BLaER1 treated with 17β-estradiol and CSF1 and Interleukin-3, amounts not matched to agents 10 nM and 100 nM (cell line): ENCODE measurements around the gene SHLD2.

Source experiments
- H3K27ac ChIP-seq, 11 experiments: shearing (Covaris generic); formaldehyde crosslinking; 2 replicates each; pipeline ENCODE4 v1.8.1; 2022
- H3K27me3 ChIP-seq, 11 experiments: shearing (Covaris generic); formaldehyde crosslinking; 2 replicates each; pipeline ENCODE4 v1.8.1; 2022
- H3K36me3 ChIP-seq, 11 experiments: shearing (Covaris generic); formaldehyde crosslinking; 2 replicates each; pipeline ENCODE4 v1.8.1; 2022
- H3K4me1 ChIP-seq, 10 experiments: shearing (Covaris generic); formaldehyde crosslinking; 2 replicates each; pipeline ENCODE4 v1.8.1; 2022
- H3K4me2 ChIP-seq, 11 experiments: shearing (Covaris generic); formaldehyde crosslinking; 2 replicates each; pipeline ENCODE4 v1.8.1; 2022
- H3K4me3 ChIP-seq, 10 experiments: shearing (Covaris generic); formaldehyde crosslinking; 2 replicates each; pipeline ENCODE4 v1.8.1; 2022
- H3K9ac ChIP-seq, 11 experiments: shearing (Covaris generic); formaldehyde crosslinking; 2 replicates each; pipeline ENCODE4 v1.8.1; 2022
- H3K9me3 ChIP-seq, 11 experiments: shearing (Covaris generic); formaldehyde crosslinking; replicated peaks in 1 of 11; 2 replicates each; pipeline ENCODE4 v1.8.1; 2022
- H4K20me1 ChIP-seq, 11 experiments: shearing (Covaris generic); formaldehyde crosslinking; 2 replicates each; pipeline ENCODE4 v1.8.1; 2022
- Cebpa-rat ChIP-seq, 11 experiments: shearing (Covaris generic); IDR thresholded peaks; 2 replicates each; pipeline ENCODE4 v1.8.1; 2022

SHLD2 gene

DNA sequence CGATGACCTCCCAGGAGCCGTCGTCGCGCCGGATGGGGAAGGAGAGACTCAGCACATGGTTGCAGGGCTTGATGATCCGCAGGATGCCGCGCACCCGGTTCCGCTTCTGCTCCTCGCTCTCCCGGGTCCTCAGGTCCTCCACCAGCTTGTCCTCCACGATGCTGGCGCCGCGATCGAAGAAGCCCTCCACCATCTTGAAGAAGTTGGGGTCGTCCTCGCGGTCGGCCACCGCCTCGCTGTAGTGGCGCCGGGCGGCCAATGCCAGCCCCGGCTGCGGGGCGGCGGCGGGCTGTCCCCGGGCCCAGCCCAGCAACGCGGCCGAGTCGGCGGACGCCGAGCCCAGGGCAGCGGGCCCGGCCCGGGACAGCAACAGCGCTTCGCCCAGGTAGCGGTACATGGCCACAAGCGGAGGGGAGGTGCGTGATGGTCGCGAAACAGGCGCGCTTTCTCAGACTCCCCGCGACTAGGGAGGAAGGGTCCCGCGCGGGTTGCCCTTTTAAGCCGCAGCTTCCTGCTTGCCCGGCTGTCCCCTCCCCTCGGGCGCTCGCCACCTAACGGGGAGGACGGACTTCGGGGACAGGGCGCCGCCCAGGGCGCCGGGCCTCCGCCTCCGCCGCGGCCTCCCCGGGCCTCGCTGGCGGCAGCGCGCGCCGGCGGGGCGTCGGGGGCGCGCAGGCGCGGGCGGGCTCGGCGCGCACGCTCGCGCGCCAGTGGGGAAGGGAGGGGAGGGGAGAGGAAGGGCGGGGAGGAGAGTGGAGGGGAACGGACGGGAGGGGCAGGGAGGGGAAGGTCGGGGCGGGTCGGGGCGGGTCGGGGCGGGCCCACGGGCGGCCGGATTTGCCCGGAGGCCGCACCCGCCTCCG, at the start of gene SHLD2, which contains the start of gene GLUD1:
SHLD2 (plus strand) TSS at position 834 of the 863 bp plus-strand sequence. CDS start 56,149 bp downstream, outside the sequence.
GLUD1 (minus strand) TSS at position 471 of the 863 bp plus-strand sequence; CDS start at position 397, 74 bp downstream.
- H3K27me3 ChIP-seq = no peaks in the 10 kb centered on the region
- no peak for TF ChIP-seq Cebpa-rat (IDR thresholded peaks at IDR 0.05)
- H3K9ac ChIP-seq = peak within 1 kb of the TSS; percentile 94 to 99 (median 97)
- peak within 1 kb of the TSS; percentile 72 to 93 (median 84) for H3K4me3 ChIP-seq
- H3K4me2 ChIP-seq = peak within 1 kb of the TSS; percentile 90 to 99 (median 96)
- H3K27ac ChIP-seq = peak within 1 kb of the TSS; percentile 94 to 99 (median 97)
- peaks cover 27 to 51% (median 45%) of the 10 kb centered on the region in 10 experiments for H3K4me1 ChIP-seq
- H3K9me3 ChIP-seq = peaks cover 0 to 17% (median 11%) of the 10 kb centered on the region in 11 experiments; a peak in 17 of 22 replicates
- peaks cover 40 to 47% (median 44%) of the 10 kb centered on the region in 11 experiments; a peak in 21 of 22 replicates for H4K20me1 ChIP-seq
- H3K36me3 ChIP-seq = peaks cover 27 to 55% (median 41%) of the 10 kb centered on the region in 11 experiments

DNA sequence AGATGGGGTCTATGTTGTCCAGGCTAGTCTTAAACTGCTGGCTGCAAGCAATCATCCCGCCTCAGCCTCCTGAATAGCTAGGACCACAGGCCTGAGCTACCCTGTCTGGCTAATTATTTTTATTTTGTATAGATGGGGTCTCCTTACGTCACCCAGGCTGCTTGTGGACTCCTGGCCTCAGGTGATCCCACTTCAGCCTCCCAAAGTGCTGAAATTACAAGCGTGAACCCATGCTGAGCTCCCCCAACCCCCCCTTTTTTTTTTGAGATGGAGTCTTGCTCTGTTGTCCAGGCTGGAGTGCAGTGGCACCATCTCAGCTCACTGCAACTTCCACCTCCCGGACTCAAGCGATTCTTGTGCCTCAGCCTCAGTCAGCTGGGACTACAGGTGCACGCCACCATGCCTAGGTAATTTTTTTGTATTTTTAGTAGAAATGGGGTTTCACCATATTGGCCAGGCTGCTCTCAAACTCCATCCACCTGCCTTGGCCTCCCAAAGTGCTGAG, 49.5 kb upstream of the SHLD2 start:
- Histone ChIP-seq H3K9ac (no peak overlapping the region), H4K20me1 (no peaks in the 10 kb centered on the region), H3K4me1 (no peaks in the 10 kb centered on the region), H3K36me3 (peaks cover 48 to 70% (median 53%) of the 10 kb centered on the region in 11 experiments), H3K27me3 (no peaks in the 10 kb centered on the region), H3K9me3 (no peaks in the 10 kb centered on the region), H3K27ac (no peak overlapping the region), H3K4me2 (no peak overlapping the region), H3K4me3 (no peak overlapping the region)
- no peak for TF ChIP-seq Cebpa-rat (IDR thresholded peaks at IDR 0.05)

- Histone ChIP-seq H3K4me2 (peak overlapping the region in 4 of 11 experiments; percentile 78 to 94 (median 92); a peak in 7 of 22 replicates), H3K9ac (no peak overlapping the region; a peak in 1 of 22 replicates), H3K4me1 (peaks cover 0 to 49% (median 19%) of the 10 kb centered on the region in 10 experiments; a peak in 13 of 20 replicates), H3K9me3 (no peaks in the 10 kb centered on the region), H3K27me3 (no peaks in the 10 kb centered on the region), H3K36me3 (peaks cover 71 to 100% (median 96%) of the 10 kb centered on the region in 11 experiments), H3K27ac (peak overlapping the region in 3 of 11 experiments; percentile 65 to 88 (median 85); a peak in 4 of 22 replicates), H4K20me1 (peaks cover 0 to 10% (median 0%) of the 10 kb centered on the region in 11 experiments; a peak in 7 of 22 replicates), H3K4me3 (no peak overlapping the region)
- TF ChIP-seq Cebpa-rat (IDR thresholded peaks at IDR 0.05) = no peak
Measured at GRCh38 chr10:87053111-87053510, 41.9 kb upstream of the SHLD2 start.

DNA sequence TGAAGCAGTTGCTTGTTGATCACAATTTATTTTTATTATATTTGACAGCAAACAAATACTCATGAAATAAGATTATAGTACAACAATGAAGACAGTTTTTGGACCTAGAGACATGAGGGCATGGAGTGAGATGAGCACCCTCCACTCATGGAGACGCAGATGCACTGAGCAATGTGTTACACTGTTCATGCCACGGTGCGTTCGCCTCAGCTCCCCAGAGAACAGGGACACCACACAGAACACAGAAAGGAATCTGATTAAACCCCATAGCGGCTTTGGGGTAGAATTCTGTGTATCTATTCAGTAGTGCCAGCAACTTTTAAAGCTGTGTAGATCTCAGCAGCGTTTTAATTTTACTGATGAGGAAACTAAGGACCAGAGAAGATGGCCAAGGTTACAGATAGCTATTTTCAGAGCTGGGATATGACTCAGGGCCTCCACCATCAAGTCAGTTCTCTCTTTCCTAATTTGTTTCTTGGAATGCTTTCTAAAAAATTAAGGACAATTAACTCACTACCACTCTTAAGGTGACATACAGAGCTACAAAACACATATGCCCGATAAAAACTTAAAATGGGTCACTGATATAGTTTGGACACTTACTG, 41.3 kb upstream of the SHLD2 start:
- Histone ChIP-seq H3K36me3 (peaks cover 71 to 100% (median 96%) of the 10 kb centered on the region in 11 experiments), H3K27me3 (no peaks in the 10 kb centered on the region), H4K20me1 (peaks cover 0 to 10% (median 0%) of the 10 kb centered on the region in 11 experiments; a peak in 7 of 22 replicates), H3K9ac (peak overlapping the region in 4 of 11 experiments; percentile 1 to 73 (median 42); a peak in 5 of 22 replicates), H3K4me3 (no peak overlapping the region), H3K4me1 (peaks cover 0 to 49% (median 19%) of the 10 kb centered on the region in 10 experiments; a peak in 13 of 20 replicates), H3K27ac (peak overlapping the region in 7 of 11 experiments; percentile 6 to 88 (median 76); a peak in 12 of 22 replicates), H3K4me2 (peak overlapping the region in 5 of 11 experiments; percentile 78 to 94 (median 90); a peak in 10 of 22 replicates), H3K9me3 (no peaks in the 10 kb centered on the region)
- TF ChIP-seq Cebpa-rat (IDR thresholded peaks at IDR 0.05) = no peak

GRCh38 chr10:87054373-87055295, 40.4 kb upstream of the SHLD2 start:
- H3K27me3 ChIP-seq = no peaks in the 10 kb centered on the region
- peaks cover 0 to 49% (median 19%) of the 10 kb centered on the region in 10 experiments; a peak in 13 of 20 replicates for H3K4me1 ChIP-seq
- peaks cover 71 to 100% (median 96%) of the 10 kb centered on the region in 11 experiments for H3K36me3 ChIP-seq
- peak overlapping the region in 8 of 11 experiments; percentile 36 to 88 (median 75); a peak in 16 of 22 replicates for H3K27ac ChIP-seq
- no peak for TF ChIP-seq Cebpa-rat (IDR thresholded peaks at IDR 0.05)
- H3K4me3 ChIP-seq = peak overlapping the region in 4 of 10 experiments; percentile 29 to 46 (median 43); a peak in 7 of 20 replicates
- H3K9me3 ChIP-seq = no peaks in the 10 kb centered on the region
- H4K20me1 ChIP-seq = peaks cover 0 to 10% (median 0%) of the 10 kb centered on the region in 11 experiments; a peak in 7 of 22 replicates
- peak overlapping the region in 6 of 11 experiments; percentile 33 to 79 (median 70); a peak in 12 of 22 replicates for H3K9ac ChIP-seq
- peak overlapping the region in 7 of 11 experiments; percentile 33 to 98 (median 83); a peak in 14 of 22 replicates for H3K4me2 ChIP-seq

GRCh38 chr10:87058171-87058570, 36.8 kb upstream of the SHLD2 start:
- Histone ChIP-seq H3K27ac (no peak overlapping the region), H3K4me1 (peaks cover 0 to 35% (median 19%) of the 10 kb centered on the region in 10 experiments; a peak in 13 of 20 replicates), H3K4me3 (no peak overlapping the region), H3K9ac (no peak overlapping the region), H3K9me3 (no peaks in the 10 kb centered on the region), H3K27me3 (no peaks in the 10 kb centered on the region), H3K4me2 (no peak overlapping the region), H4K20me1 (peaks cover 0 to 10% (median 0%) of the 10 kb centered on the region in 11 experiments; a peak in 7 of 22 replicates), H3K36me3 (peaks cover 73 to 100% (median 97%) of the 10 kb centered on the region in 11 experiments)
- TF ChIP-seq Cebpa-rat (IDR thresholded peaks at IDR 0.05) = no peak

GRCh38 chr10:87059401-87059800, 35.6 kb upstream of the SHLD2 start:
- Histone ChIP-seq H3K36me3 (peaks cover 80 to 100% (median 97%) of the 10 kb centered on the region in 11 experiments), H3K4me1 (peaks cover 0 to 23% (median 13%) of the 10 kb centered on the region in 10 experiments; a peak in 13 of 20 replicates), H3K27ac (no peak overlapping the region), H3K9me3 (no peaks in the 10 kb centered on the region), H3K9ac (no peak overlapping the region), H3K4me3 (no peak overlapping the region), H4K20me1 (peaks cover 0 to 10% (median 0%) of the 10 kb centered on the region in 11 experiments; a peak in 7 of 22 replicates), H3K27me3 (no peaks in the 10 kb centered on the region), H3K4me2 (no peak overlapping the region)
- no peak for TF ChIP-seq Cebpa-rat (IDR thresholded peaks at IDR 0.05)
